ENCODE data around the gene ZFHX3. TPM values are rescaled to one million over a fixed set of nuclear protein-coding genes. Genes with fewer than 3 reads are reported as not detected.

ZFHX3 gene
- total and polyA plus RNA-seq, 2 donors (not counting 3 experiments of a cell fraction or from before 2014, with no cell fraction given): 3.7 to 18.8 TPM

GRCh38 chr16:72846594-72846993, 201.3 kb downstream of the ZFHX3 start:
- no peaks in the 10 kb centered on the region for H3K27me3 ChIP-seq (ENCODE audit: control insufficient read depth in 2 of 2, insufficient read depth in 2 of 2, low read length in 2 of 2)
- no peaks in the 10 kb centered on the region for H3K79me2 ChIP-seq (ENCODE audit: control insufficient read depth, insufficient read depth, low read length)
- no peaks in the 10 kb centered on the region for H3K9me1 ChIP-seq (replicated peaks; ENCODE audit: control insufficient read depth, extremely low read depth, insufficient read depth, low read length)
- no peak overlapping the region for H2AFZ ChIP-seq (ENCODE audit: low read depth, low read length)
- H3K4me2 ChIP-seq (ENCODE audit: insufficient read depth, low read length): no peak overlapping the region
- POLR2A ChIA-PET: no interaction called here
- BruUV-seq (replicated peaks): no TSS peak
- H3K9ac ChIP-seq (replicated peaks; ENCODE audit: extremely low read depth, insufficient read depth, low read length): no peak overlapping the region
- CTCF ChIA-PET: interaction anchor here (1.0 to 2.4 kb wide), 4 partner anchors 10 to 20 kb away, joined by 3 to 22 read pairs (median 6); no protein-coding TSS in a partner anchor
- no peak overlapping the region for H3K27ac ChIP-seq (ENCODE audit: insufficient read depth, low read depth, low read length)
- intact Hi-C loops (cut with micrococcal nuclease): loop anchor here (5.0 to 10.0 kb wide), 3 partner anchors 211 to 351 kb away; no protein-coding TSS in a partner anchor
- FAIRE-seq: no peak
- no peaks in the 10 kb centered on the region for H3K36me3 ChIP-seq (ENCODE audit: control insufficient read depth in 2 of 2, extremely low read depth in 1 of 2, insufficient read depth in 2 of 2, low read length in 2 of 2)
- TF ChIP-seq POLR2AphosphoS5 (IDR thresholded peaks at IDR 0.05; ENCODE audit: insufficient read depth, low read depth, low read length) (no peak), MYC (IDR thresholded peaks at IDR 0.05; ENCODE audit: low read depth, low read length) (no peak), FOS (IDR thresholded peaks at IDR 0.05; ENCODE audit: borderline replicate concordance, insufficient read depth, low read length) (no peak), EZH2 (IDR thresholded peaks at IDR 0.05; ENCODE audit: borderline replicate concordance, low read depth, low read length, severe bottlenecking) (no peak), JUN (IDR thresholded peaks at IDR 0.05; ENCODE audit: borderline replicate concordance, insufficient read depth, insufficient read length, low read depth) (no peak), GATA2 (IDR thresholded peaks at IDR 0.05; ENCODE audit: insufficient read depth, insufficient read length, low read depth, low read length) (no peak), POLR2A (IDR thresholded peaks at IDR 0.05; ENCODE audit: low read depth, low read length) (no peak)
- TF ChIP-seq, protein P1, sequence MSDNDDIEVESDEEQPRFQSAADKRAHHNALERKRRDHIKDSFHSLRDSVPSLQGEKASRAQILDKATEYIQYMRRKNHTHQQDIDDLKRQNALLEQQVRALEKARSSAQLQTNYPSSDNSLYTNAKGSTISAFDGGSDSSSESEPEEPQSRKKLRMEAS (IDR thresholded peaks at IDR 0.05; ENCODE audit: insufficient read depth, insufficient read length): no peak
- TF ChIP-seq, protein P2, sequence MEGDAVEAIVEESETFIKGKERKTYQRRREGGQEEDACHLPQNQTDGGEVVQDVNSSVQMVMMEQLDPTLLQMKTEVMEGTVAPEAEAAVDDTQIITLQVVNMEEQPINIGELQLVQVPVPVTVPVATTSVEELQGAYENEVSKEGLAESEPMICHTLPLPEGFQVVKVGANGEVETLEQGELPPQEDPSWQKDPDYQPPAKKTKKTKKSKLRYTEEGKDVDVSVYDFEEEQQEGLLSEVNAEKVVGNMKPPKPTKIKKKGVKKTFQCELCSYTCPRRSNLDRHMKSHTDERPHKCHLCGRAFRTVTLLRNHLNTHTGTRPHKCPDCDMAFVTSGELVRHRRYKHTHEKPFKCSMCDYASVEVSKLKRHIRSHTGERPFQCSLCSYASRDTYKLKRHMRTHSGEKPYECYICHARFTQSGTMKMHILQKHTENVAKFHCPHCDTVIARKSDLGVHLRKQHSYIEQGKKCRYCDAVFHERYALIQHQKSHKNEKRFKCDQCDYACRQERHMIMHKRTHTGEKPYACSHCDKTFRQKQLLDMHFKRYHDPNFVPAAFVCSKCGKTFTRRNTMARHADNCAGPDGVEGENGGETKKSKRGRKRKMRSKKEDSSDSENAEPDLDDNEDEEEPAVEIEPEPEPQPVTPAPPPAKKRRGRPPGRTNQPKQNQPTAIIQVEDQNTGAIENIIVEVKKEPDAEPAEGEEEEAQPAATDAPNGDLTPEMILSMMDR (IDR thresholded peaks at IDR 0.05; ENCODE audit: extremely low read depth in 1 of 2, insufficient read depth in 1 of 2, low read depth in 1 of 2, low read length in 2 of 2): no peak
- H4K20me1 ChIP-seq (replicated peaks; ENCODE audit: control insufficient read depth, extremely low read depth, insufficient read depth, low read length): no peaks in the 10 kb centered on the region
- dilution Hi-C loops (cut with MboI; ENCODE audit: extremely low pct_ligation_motif_present, low sequenced_read_pairs): no loop called here
- H3K9me3 ChIP-seq (replicated peaks; ENCODE audit: control insufficient read depth, insufficient read depth, low read length): no peaks in the 10 kb centered on the region
- no peak overlapping the region for H3K4me3 ChIP-seq (replicated peaks in 1 of 3; ENCODE audit: insufficient read depth in 1 of 3, low read depth in 1 of 3, low read length in 3 of 3)
- DNase-seq (ENCODE audit: low read depth, low spot score): no peak
- H3K4me1 ChIP-seq (ENCODE audit: control insufficient read depth, extremely low read depth, insufficient read depth, low read length): peaks cover 22% of the 10 kb centered on the region

Data from endothelial cell of umbilical vein (primary cell).